Measurements from ENCODE around the gene UCKL1.
"Not testable (repeated sequence)": the region's sequence is repeated elsewhere in the genome, so short reads cannot be mapped to it uniquely, and the experiment has no call there.

The UCKL1 gene

GRCh38 chr20:63942969-63943807 lies 13.0 kb downstream of the UCKL1 start:
- no peak for DNase-seq

- peak; percentile 47 for DNase-seq
Measured at GRCh38 chr20:63942250-63942951, 13.8 kb downstream of the UCKL1 start.

GRCh38 chr20:63941282-63942081 lies 14.7 kb downstream of the UCKL1 start:
- DNase-seq: peak; percentile 88

GRCh38 chr20:63940472-63941266 lies 15.5 kb downstream of the UCKL1 start:
- DNase-seq: no peak

- DNase-seq: no peak
Measured at GRCh38 chr20:63940071-63940471, 16.1 kb downstream of the UCKL1 start.

- DNase-seq: peak; percentile 35
Measured at GRCh38 chr20:63939061-63939935, 16.9 kb downstream of the UCKL1 start.

GRCh38 chr20:63937596-63937995 lies 18.6 kb downstream of the UCKL1 start:
- no peak for DNase-seq

GRCh38 chr20:63935447-63935846 lies 20.8 kb downstream of the UCKL1 start:
- no peak for DNase-seq

GRCh38 chr20:63934271-63935068 lies 21.7 kb downstream of the UCKL1 start:
- no peak for DNase-seq

GRCh38 chr20:63933646-63934045 lies 22.6 kb downstream of the UCKL1 start:
- no peak for DNase-seq

GRCh38 chr20:63932606-63933160 lies 23.5 kb downstream of the UCKL1 start:
- no peak for DNase-seq

- no peak for DNase-seq
Measured at GRCh38 chr20:63931735-63932134, 24.5 kb downstream of the UCKL1 start.

GRCh38 chr20:63930971-63931553 lies 25.2 kb downstream of the UCKL1 start:
- DNase-seq: no peak

GRCh38 chr20:63929473-63929883 lies 26.7 kb downstream of the UCKL1 start:
- not testable (repeated sequence) for DNase-seq

GRCh38 chr20:63929071-63929470 lies 27.1 kb downstream of the UCKL1 start:
- no peak for DNase-seq

- DNase-seq: no peak
Measured at GRCh38 chr20:63926298-63926697, 29.9 kb downstream of the UCKL1 start.

GRCh38 chr20:63924241-63924640 lies 32.0 kb downstream of the UCKL1 start:
- DNase-seq: no peak

GRCh38 chr20:63923651-63924050 lies 32.6 kb downstream of the UCKL1 start:
- no peak for DNase-seq

GRCh38 chr20:63920226-63920625 lies 36.0 kb downstream of the UCKL1 start:
- DNase-seq: no peak

GRCh38 chr20:63919130-63919529 lies 37.1 kb downstream of the UCKL1 start:
- no peak for DNase-seq

Measured in CD4-positive, alpha-beta T cell treated with Interleukin-21 for 1 hour (primary cell).